Measurements from ENCODE around the gene TSPEAR.
A peak's percentile ranks its signal among the peaks of the same experiment; 100 is the strongest.
"Not testable (repeated sequence)": the region's sequence is repeated elsewhere in the genome, so short reads cannot be mapped to it uniquely, and the experiment has no call there.

Gene TSPEAR

GRCh38 chr21:44496564-44497550 lies 214.5 kb downstream of the TSPEAR start:
- peak; percentile 33 for FAIRE-seq

- no peak for FAIRE-seq
Measured at GRCh38 chr21:44495611-44496563, 215.5 kb downstream of the TSPEAR start.

- FAIRE-seq, result no peak
Measured at GRCh38 chr21:44494956-44495355, 216.4 kb downstream of the TSPEAR start.

- no peak for FAIRE-seq
Measured at GRCh38 chr21:44494418-44494817, 217.0 kb downstream of the TSPEAR start.

- FAIRE-seq, result no peak
Measured at GRCh38 chr21:44492567-44493385, 218.6 kb downstream of the TSPEAR start.

GRCh38 chr21:44490816-44491215 lies 220.6 kb downstream of the TSPEAR start:
- no peak for FAIRE-seq

- no peak for FAIRE-seq
Measured at GRCh38 chr21:44490405-44490804, 221.0 kb downstream of the TSPEAR start.

- FAIRE-seq, result no peak
Measured at GRCh38 chr21:44489962-44490361, 221.4 kb downstream of the TSPEAR start.

- no peak for FAIRE-seq
Measured at GRCh38 chr21:44487831-44488230, 223.5 kb downstream of the TSPEAR start.

- no peak for FAIRE-seq
Measured at GRCh38 chr21:44486302-44486701, 225.1 kb downstream of the TSPEAR start.

GRCh38 chr21:44485796-44486195 lies 225.6 kb downstream of the TSPEAR start:
- no peak for FAIRE-seq

GRCh38 chr21:44485254-44485793 lies 226.0 kb downstream of the TSPEAR start:
- FAIRE-seq, result no peak

- FAIRE-seq, result no peak
Measured at GRCh38 chr21:44484498-44485253, 226.7 kb downstream of the TSPEAR start.

- no peak for FAIRE-seq
Measured at GRCh38 chr21:44483288-44484237, 227.8 kb downstream of the TSPEAR start.

GRCh38 chr21:44482581-44483287 lies 228.6 kb downstream of the TSPEAR start:
- no peak for FAIRE-seq

GRCh38 chr21:44480200-44481053 lies 230.9 kb downstream of the TSPEAR start:
- FAIRE-seq, result no peak

- FAIRE-seq, result not testable (repeated sequence)
Measured at GRCh38 chr21:44479556-44480199, 231.7 kb downstream of the TSPEAR start.

- no peak for FAIRE-seq
Measured at GRCh38 chr21:44478801-44479167, 232.6 kb downstream of the TSPEAR start.

Measured in islet of Langerhans (tissue), 1 donor.